Measurements from ENCODE around the gene CFAP20DC. TPM values are rescaled to one million over a fixed set of nuclear protein-coding genes. Genes with fewer than 3 reads are reported as not detected.

CFAP20DC gene
- total and polyA plus RNA-seq, 2 of the 13 experiments (the other 11 are each of a cell fraction or from before 2014, with no cell fraction given): not detected

DNA sequence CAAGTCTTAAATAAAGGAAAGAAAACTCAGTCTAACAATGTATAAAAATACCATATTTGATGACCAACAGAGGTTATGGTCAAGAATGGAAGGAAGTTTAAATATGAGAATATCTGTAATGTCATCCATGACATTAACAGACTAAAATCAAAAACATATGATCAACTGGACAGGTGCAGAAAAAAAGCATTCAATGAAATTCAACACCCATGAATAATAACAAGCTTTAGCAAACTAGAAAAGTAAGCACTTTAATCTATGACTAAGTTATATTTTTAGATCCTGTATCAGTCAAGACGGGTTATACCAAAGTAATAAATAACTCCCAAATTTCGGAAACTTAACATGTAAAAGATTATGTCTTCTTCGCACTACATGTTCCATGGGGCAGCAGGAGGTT, 61.8 kb downstream of the CFAP20DC start (continued):
- TF ChIP-seq, protein P1, sequence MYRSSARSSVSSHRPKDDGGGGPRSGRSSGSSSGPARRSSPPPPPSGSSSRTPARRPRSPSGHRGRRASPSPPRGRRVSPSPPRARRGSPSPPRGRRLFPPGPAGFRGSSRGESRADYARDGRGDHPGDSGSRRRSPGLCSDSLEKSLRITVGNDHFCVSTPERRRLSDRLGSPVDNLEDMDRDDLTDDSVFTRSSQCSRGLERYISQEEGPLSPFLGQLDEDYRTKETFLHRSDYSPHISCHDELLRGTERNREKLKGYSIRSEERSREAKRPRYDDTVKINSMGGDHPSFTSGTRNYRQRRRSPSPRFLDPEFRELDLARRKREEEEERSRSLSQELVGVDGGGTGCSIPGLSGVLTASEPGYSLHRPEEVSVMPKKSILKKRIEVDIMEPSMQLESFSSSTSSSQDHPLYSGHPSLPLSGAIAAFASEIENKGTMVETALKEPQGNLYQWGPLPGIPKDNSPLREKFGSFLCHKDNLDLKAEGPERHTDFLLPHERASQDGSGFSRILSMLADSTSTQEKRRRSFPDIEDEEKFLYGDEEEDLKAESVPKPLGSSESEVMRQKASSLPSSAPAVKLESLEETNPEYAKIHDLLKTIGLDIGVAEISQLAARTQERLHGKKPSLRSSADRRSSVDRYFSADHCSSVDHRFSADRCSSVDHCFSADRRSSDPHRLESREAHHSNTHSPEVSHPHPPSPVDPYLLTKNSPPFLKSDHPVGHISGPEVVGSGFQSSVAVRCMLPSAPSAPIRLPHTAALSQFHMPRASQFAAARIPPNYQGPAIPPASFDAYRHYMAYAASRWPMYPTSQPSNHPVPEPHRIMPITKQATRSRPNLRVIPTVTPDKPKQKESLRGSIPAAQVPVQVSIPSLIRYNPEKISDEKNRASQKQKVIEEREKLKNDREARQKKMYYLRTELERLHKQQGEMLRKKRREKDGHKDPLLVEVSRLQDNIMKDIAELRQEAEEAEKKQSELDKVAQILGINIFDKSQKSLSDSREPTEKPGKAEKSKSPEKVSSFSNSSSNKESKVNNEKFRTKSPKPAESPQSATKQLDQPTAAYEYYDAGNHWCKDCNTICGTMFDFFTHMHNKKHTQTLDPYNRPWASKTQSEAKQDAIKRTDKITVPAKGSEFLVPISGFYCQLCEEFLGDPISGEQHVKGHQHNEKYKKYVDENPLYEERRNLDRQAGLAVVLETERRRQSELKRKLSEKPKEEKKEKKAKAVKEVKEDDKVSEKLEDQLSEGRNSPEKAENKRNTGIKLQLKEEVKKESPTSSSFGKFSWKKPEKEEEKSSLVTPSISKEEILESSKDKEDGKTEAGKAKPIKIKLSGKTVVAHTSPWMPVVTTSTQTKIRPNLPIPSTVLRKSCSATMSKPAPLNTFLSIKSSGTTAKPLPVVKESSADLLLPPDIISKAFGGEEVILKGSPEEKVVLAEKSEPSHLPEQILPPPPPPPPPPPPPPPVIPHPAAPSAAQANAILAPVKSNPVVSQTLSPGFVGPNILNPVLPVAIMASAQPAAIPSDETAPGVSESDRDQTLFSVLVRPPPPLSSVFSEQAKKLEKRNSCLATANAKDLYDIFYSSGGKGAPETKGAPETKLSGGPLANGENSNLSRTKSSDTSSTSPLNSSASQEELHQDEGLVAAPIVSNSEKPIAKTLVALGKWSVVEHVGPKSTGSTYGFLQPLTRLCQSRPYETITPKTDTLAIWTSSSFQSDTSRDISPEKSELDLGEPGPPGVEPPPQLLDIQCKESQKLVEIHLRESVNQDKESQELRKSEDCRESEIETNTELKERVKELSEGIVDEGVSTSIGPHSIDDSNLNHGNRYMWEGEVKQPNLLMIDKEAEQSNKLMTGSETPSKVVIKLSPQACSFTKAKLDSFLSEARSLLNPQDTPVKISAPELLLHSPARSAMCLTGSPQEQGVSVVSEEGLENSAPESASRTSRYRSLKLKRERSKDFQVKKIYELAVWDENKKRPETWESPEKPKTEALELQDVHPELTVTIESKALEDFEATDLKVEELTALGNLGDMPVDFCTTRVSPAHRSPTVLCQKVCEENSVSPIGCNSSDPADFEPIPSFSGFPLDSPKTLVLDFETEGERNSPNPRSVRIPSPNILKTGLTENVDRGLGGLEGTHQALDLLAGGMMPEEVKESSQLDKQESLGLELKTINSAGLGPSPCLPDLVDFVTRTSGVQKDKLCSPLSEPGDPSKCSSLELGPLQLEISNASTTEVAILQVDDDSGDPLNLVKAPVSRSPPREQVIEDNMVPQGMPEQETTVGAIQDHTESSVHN (CRISPR knock-in tag; IDR thresholded peaks at IDR 0.05): no peak
- no peak for TF ChIP-seq HNRNPH1 (optimal IDR thresholded peaks at IDR 0.05; ENCODE audit: low read depth, low read length)
- TF ChIP-seq TRIM24 (CRISPR knock-in tag; IDR thresholded peaks at IDR 0.05): no peak
- no peak for TF ChIP-seq CEBPB (IDR thresholded peaks at IDR 0.05; ENCODE audit: borderline replicate concordance, low read depth, low read length)
- TF ChIP-seq SRSF4 (IDR thresholded peaks at IDR 0.05; ENCODE audit: low read depth, low read length, poor library complexity, severe bottlenecking): no peak
- TF ChIP-seq ARNT (IDR thresholded peaks at IDR 0.05): no peak
- TF ChIP-seq, protein P2, sequence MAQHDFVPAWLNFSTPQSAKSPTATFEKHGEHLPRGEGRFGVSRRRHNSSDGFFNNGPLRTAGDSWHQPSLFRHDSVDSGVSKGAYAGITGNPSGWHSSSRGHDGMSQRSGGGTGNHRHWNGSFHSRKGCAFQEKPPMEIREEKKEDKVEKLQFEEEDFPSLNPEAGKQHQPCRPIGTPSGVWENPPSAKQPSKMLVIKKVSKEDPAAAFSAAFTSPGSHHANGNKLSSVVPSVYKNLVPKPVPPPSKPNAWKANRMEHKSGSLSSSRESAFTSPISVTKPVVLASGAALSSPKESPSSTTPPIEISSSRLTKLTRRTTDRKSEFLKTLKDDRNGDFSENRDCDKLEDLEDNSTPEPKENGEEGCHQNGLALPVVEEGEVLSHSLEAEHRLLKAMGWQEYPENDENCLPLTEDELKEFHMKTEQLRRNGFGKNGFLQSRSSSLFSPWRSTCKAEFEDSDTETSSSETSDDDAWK (CRISPR knock-in tag; IDR thresholded peaks at IDR 0.05): no peak
- TF ChIP-seq, protein P3, sequence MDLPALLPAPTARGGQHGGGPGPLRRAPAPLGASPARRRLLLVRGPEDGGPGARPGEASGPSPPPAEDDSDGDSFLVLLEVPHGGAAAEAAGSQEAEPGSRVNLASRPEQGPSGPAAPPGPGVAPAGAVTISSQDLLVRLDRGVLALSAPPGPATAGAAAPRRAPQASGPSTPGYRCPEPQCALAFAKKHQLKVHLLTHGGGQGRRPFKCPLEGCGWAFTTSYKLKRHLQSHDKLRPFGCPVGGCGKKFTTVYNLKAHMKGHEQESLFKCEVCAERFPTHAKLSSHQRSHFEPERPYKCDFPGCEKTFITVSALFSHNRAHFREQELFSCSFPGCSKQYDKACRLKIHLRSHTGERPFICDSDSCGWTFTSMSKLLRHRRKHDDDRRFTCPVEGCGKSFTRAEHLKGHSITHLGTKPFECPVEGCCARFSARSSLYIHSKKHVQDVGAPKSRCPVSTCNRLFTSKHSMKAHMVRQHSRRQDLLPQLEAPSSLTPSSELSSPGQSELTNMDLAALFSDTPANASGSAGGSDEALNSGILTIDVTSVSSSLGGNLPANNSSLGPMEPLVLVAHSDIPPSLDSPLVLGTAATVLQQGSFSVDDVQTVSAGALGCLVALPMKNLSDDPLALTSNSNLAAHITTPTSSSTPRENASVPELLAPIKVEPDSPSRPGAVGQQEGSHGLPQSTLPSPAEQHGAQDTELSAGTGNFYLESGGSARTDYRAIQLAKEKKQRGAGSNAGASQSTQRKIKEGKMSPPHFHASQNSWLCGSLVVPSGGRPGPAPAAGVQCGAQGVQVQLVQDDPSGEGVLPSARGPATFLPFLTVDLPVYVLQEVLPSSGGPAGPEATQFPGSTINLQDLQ (CRISPR knock-in tag; IDR thresholded peaks at IDR 0.05): no peak
- no peak for TF ChIP-seq FOXA1 (IDR thresholded peaks at IDR 0.05)
- no peak for TF ChIP-seq FOXA1 (CRISPR knock-in tag; IDR thresholded peaks at IDR 0.05)
- TF ChIP-seq ARHGAP35 (CRISPR knock-in tag; IDR thresholded peaks at IDR 0.05; ENCODE audit: borderline replicate concordance): no peak
- TF ChIP-seq, protein P4, sequence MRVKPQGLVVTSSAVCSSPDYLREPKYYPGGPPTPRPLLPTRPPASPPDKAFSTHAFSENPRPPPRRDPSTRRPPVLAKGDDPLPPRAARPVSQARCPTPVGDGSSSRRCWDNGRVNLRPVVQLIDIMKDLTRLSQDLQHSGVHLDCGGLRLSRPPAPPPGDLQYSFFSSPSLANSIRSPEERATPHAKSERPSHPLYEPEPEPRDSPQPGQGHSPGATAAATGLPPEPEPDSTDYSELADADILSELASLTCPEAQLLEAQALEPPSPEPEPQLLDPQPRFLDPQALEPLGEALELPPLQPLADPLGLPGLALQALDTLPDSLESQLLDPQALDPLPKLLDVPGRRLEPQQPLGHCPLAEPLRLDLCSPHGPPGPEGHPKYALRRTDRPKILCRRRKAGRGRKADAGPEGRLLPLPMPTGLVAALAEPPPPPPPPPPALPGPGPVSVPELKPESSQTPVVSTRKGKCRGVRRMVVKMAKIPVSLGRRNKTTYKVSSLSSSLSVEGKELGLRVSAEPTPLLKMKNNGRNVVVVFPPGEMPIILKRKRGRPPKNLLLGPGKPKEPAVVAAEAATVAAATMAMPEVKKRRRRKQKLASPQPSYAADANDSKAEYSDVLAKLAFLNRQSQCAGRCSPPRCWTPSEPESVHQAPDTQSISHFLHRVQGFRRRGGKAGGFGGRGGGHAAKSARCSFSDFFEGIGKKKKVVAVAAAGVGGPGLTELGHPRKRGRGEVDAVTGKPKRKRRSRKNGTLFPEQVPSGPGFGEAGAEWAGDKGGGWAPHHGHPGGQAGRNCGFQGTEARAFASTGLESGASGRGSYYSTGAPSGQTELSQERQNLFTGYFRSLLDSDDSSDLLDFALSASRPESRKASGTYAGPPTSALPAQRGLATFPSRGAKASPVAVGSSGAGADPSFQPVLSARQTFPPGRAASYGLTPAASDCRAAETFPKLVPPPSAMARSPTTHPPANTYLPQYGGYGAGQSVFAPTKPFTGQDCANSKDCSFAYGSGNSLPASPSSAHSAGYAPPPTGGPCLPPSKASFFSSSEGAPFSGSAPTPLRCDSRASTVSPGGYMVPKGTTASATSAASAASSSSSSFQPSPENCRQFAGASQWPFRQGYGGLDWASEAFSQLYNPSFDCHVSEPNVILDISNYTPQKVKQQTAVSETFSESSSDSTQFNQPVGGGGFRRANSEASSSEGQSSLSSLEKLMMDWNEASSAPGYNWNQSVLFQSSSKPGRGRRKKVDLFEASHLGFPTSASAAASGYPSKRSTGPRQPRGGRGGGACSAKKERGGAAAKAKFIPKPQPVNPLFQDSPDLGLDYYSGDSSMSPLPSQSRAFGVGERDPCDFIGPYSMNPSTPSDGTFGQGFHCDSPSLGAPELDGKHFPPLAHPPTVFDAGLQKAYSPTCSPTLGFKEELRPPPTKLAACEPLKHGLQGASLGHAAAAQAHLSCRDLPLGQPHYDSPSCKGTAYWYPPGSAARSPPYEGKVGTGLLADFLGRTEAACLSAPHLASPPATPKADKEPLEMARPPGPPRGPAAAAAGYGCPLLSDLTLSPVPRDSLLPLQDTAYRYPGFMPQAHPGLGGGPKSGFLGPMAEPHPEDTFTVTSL (CRISPR knock-in tag; IDR thresholded peaks at IDR 0.05; ENCODE audit: borderline replicate concordance): no peak

Measured in HepG2 (cell line).